ENCODE measurements around the gene UTP15. TPM values are rescaled to one million over a fixed set of nuclear protein-coding genes. Genes with fewer than 3 reads are reported as not detected.

UTP15 gene
- total and polyA plus RNA-seq, 11 donors: 2.3 to 12.5 (median 8.6) TPM

GRCh38 chr5:73612799-73613198 lies 47.3 kb downstream of the UTP15 start:
- DNase-seq (no peak), ATAC-seq (no peak)
- Histone ChIP-seq H3K4me1 (no peaks in the 10 kb centered on the region), H3K9me3 (no peaks in the 10 kb centered on the region), H3K4me3 (no peak overlapping the region), H3K27me3 (peaks cover 0 to 4% (median 0%) of the 10 kb centered on the region in 9 donors), H3K36me3 (no peaks in the 10 kb centered on the region), H3K27ac (no peak overlapping the region)
- intact Hi-C loops (cut with DNase I): no loop called here
- WGBS, 4 donors: 89 to 97% (median 93%) methylated on average over 3 of the region's 3 CpGs
- no peak for TF ChIP-seq CTCF (IDR thresholded peaks at IDR 0.05)
- no peak for TF ChIP-seq POLR2A (IDR thresholded peaks at IDR 0.05)

- H3K27me3 ChIP-seq: peaks cover 0 to 4% (median 0%) of the 10 kb centered on the region in 9 donors
- H3K4me1 ChIP-seq: no peaks in the 10 kb centered on the region
- no peak for ATAC-seq
- intact Hi-C loops (cut with DNase I): no loop called here
- H3K27ac ChIP-seq: no peak overlapping the region
- no peak for DNase-seq
- H3K36me3 ChIP-seq: no peaks in the 10 kb centered on the region
- H3K9me3 ChIP-seq: no peaks in the 10 kb centered on the region
- 73 to 84% (median 82%) methylated on average over 2 of the region's 2 CpGs for WGBS, 4 donors
- H3K4me3 ChIP-seq: no peak overlapping the region
- TF ChIP-seq CTCF (IDR thresholded peaks at IDR 0.05) (no peak), POLR2A (IDR thresholded peaks at IDR 0.05) (no peak)
Observed at GRCh38 chr5:73615085-73615484, 49.5 kb downstream of the UTP15 start.

DNA sequence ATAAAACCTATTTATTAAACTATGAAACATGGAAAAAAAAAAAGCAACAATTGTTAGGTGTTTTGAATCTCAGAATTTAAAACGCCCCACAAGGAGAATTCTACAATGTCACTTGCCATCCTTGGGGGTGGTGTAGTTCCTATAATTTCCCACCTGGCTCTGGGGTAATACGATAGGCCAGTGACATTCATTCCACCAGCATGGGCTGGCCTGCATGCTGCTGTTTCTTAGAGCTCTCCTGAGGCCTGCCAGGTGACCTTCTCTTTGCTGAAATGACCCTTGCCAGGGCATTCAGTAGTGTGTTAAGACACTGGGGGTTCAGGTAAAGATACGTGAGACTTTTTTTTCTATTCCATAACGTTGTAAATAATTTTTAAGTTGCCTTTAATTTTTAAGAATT lies 50.4 kb downstream of the UTP15 start:
- intact Hi-C loops (cut with DNase I): no loop called here
- TF ChIP-seq POLR2A (IDR thresholded peaks at IDR 0.05): no peak
- TF ChIP-seq CTCF (IDR thresholded peaks at IDR 0.05): no peak
- ATAC-seq: no peak
- peaks cover 0 to 4% (median 0%) of the 10 kb centered on the region in 9 donors for H3K27me3 ChIP-seq
- H3K27ac ChIP-seq: no peak overlapping the region
- 92 to 96% (median 94%) methylated on average over 4 of the region's 4 CpGs for WGBS, 4 donors
- no peaks in the 10 kb centered on the region for H3K36me3 ChIP-seq
- no peak for DNase-seq
- no peaks in the 10 kb centered on the region for H3K4me1 ChIP-seq
- no peak overlapping the region for H3K4me3 ChIP-seq
- H3K9me3 ChIP-seq: no peaks in the 10 kb centered on the region

- no peak overlapping the region for H3K4me3 ChIP-seq
- no peaks in the 10 kb centered on the region for H3K4me1 ChIP-seq
- H3K27ac ChIP-seq: peak overlapping the region in 1 of 12 donors; percentile 1
- TF ChIP-seq POLR2A (IDR thresholded peaks at IDR 0.05): no peak
- no peaks in the 10 kb centered on the region for H3K9me3 ChIP-seq
- WGBS, 4 donors: 66 to 78% (median 68%) methylated on average over 9 of the region's 9 CpGs
- intact Hi-C loops (cut with DNase I): no loop called here
- H3K27me3 ChIP-seq: peaks cover 0 to 4% (median 0%) of the 10 kb centered on the region in 9 donors
- ATAC-seq (no peak), DNase-seq (no peak)
- H3K36me3 ChIP-seq: no peaks in the 10 kb centered on the region
Observed at GRCh38 chr5:73617510-73618279, 52.2 kb downstream of the UTP15 start.

All from heart left ventricle (tissue), 16 donors.